GM12878 (cell line): ENCODE data around the gene GMPPA. TPM values are rescaled to one million over a fixed set of nuclear protein-coding genes. Genes with fewer than 3 reads are reported as not detected.

ENCODE experiments used
- ATAC-seq: fragments of 200-7000 bp; cut with Tn5 transposase; 3 replicates; pipeline ENCODE4 v1.9.1; 2020; ENCODE audit warnings: mild to moderate bottlenecking, moderate library complexity
- BruUV-seq: library from RNA; stranded (reverse); fragments of 400-500 nt; replicated peaks from 2 replicates; lab custom pipeline; 2021; lab: Mats Ljungman, UMichigan
- CTCF ChIA-PET: fragments of 300-600 bp; sonication (Branson Sonifier 250); formaldehyde crosslinking; extraction: SDS; loops from one replicate; lab custom pipeline; 2021; ENCODE audit warnings: inconsistent platforms; lab: Yijun Ruan, JAX
- POLR2A ChIA-PET: fragments of 350-600 bp; formaldehyde crosslinking; extraction: SDS; loops from one replicate; lab custom pipeline; 2021; ENCODE audit warnings: inconsistent platforms; lab: Charles Lee
- RAD21 ChIA-PET: fragments of 300-600 bp; sonication (Branson Sonifier 250); formaldehyde crosslinking; loops from one replicate; lab custom pipeline; 2023; ENCODE audit warnings: antibody characterized with exemption; ENCODE audit not compliant: unreplicated experiment; lab: Charles Lee
- SMC1A ChIA-PET: fragments of 300-600 bp; sonication (Branson Sonifier 250); formaldehyde crosslinking; loops from one replicate; lab custom pipeline; 2023; ENCODE audit not compliant: unreplicated experiment, uncharacterized antibody; lab: Charles Lee
- DNase-seq: peaks from one replicate; pipeline ENCODE4 v3.0.0-alpha.2; 2011; ENCODE audit warnings: low read depth, low spot score
- FAIRE-seq: peaks from 3 replicates; lab custom pipeline; 2011; peaks lifted over from hg19 to GRCh38; lab: Jason Lieb, UNC
- H2AFZ ChIP-seq: 2 replicates; pipeline ENCODE4 v1.6.0; 2011; ENCODE audit warnings: low read depth, low read length, control low read depth; ENCODE audit not compliant: control insufficient read depth
- H3K27ac ChIP-seq: 2 replicates; pipeline ENCODE4 v1.5.1; 2011; ENCODE audit warnings: control low read depth; ENCODE audit not compliant: control insufficient read depth, insufficient read depth
- H3K27me3 ChIP-seq, 2 experiments: replicated peaks in 1 of 2; 2 replicates each; pipeline versions ENCODE4 v1.6.0 to v1.6.1; 2011; ENCODE audit warnings: low read length in 1 of 2; ENCODE audit not compliant: control insufficient read depth in 2 of 2, insufficient read depth in 2 of 2
- H3K36me3 ChIP-seq, 2 experiments: 2 replicates each; pipeline ENCODE4 v1.5.1; 2011; ENCODE audit warnings: low read length in 1 of 2; ENCODE audit not compliant: control insufficient read depth in 2 of 2, insufficient read depth in 2 of 2
- H3K4me1 ChIP-seq: 2 replicates; pipeline ENCODE4 v1.6.1; 2011; ENCODE audit warnings: mild to moderate bottlenecking, low read length, moderate library complexity, mixed read lengths; ENCODE audit not compliant: control insufficient read depth, insufficient read depth
- H3K4me2 ChIP-seq: 2 replicates; pipeline ENCODE4 v1.6.0; 2011; ENCODE audit warnings: control low read depth; ENCODE audit not compliant: control insufficient read depth, insufficient read depth
- H3K4me3 ChIP-seq: fragments of 200-600 bp; sonication (generic); 2 replicates; pipeline ENCODE4 v1.5.1; 2016
- H3K79me2 ChIP-seq: 2 replicates; pipeline ENCODE4 v1.6.0; 2011; ENCODE audit warnings: low read length; ENCODE audit not compliant: control insufficient read depth, insufficient read depth
- H3K9ac ChIP-seq: 2 replicates; pipeline ENCODE4 v1.8.0; 2011; ENCODE audit warnings: low read length, control low read depth, mixed read lengths; ENCODE audit not compliant: control insufficient read depth, insufficient read depth
- H3K9me3 ChIP-seq: replicated peaks from 3 replicates; pipeline ENCODE4 v1.5.1; 2011; ENCODE audit warnings: mild to moderate bottlenecking, low read length; ENCODE audit not compliant: control insufficient read depth, insufficient read depth
- H4K20me1 ChIP-seq: 2 replicates; pipeline ENCODE4 v1.6.0; 2011; ENCODE audit not compliant: control insufficient read depth, insufficient read depth
- ASH2L ChIP-seq: fragments of 300-600, 200-600 bp; sonication (generic); IDR thresholded peaks from 2 replicates; pipeline ENCODE4 v1.6.1; 2017; ENCODE audit warnings: low read depth, mild to moderate bottlenecking, borderline replicate concordance
- BRCA1 ChIP-seq: IDR thresholded peaks from 2 replicates; pipeline ENCODE4 v1.6.1; 2011; ENCODE audit warnings: low read depth, low read length, improper control_type of control experiment
- CBX5 ChIP-seq: sonication (generic); IDR thresholded peaks from 2 replicates; pipeline ENCODE4 v1.6.1; 2016; ENCODE audit warnings: low read depth, moderate library complexity, mild to moderate bottlenecking, inconsistent platforms
- CHD1 ChIP-seq: IDR thresholded peaks from 2 replicates; pipeline ENCODE4 v1.6.1; 2012; ENCODE audit warnings: low read depth, low read length, improper control_type of control experiment
- IRF4 ChIP-seq: IDR thresholded peaks from 2 replicates; pipeline ENCODE4 v1.6.1; 2011; ENCODE audit warnings: low read depth, low read length
- NFIC ChIP-seq: IDR thresholded peaks from 2 replicates; pipeline ENCODE4 v1.6.1; 2012; ENCODE audit warnings: low read depth, mild to moderate bottlenecking, inconsistent platforms, low read length, moderate library complexity
- NFXL1 ChIP-seq: fragments of 450-650 bp; IDR thresholded peaks from 2 replicates; pipeline ENCODE4 v1.6.1; 2017; ENCODE audit warnings: antibody characterized with exemption, mild to moderate bottlenecking, borderline replicate concordance
- NFYA ChIP-seq: IDR thresholded peaks from 2 replicates; pipeline ENCODE4 v1.6.1; 2011; ENCODE audit warnings: low read depth, mild to moderate bottlenecking, low read length, improper control_type of control experiment, borderline replicate concordance
- NR2C2 ChIP-seq: IDR thresholded peaks from 2 replicates; pipeline ENCODE4 v1.6.1; 2011; ENCODE audit warnings: borderline replicate concordance, low read depth; ENCODE audit not compliant: control insufficient read depth, insufficient read length
- RUNX3 ChIP-seq: IDR thresholded peaks from 2 replicates; pipeline ENCODE4 v1.6.1; 2012; ENCODE audit warnings: low read length, inconsistent platforms
- SKIL ChIP-seq: fragments of 450-650 bp; IDR thresholded peaks from 2 replicates; pipeline ENCODE4 v1.6.1; 2017; ENCODE audit warnings: mild to moderate bottlenecking, low read depth, inconsistent platforms; ENCODE audit not compliant: poor library complexity, severe bottlenecking
- SMAD1 ChIP-seq: fragments of 450-650 bp; IDR thresholded peaks from 2 replicates; pipeline ENCODE4 v1.6.1; 2018; ENCODE audit warnings: mild to moderate bottlenecking, low read depth; ENCODE audit not compliant: partially characterized antibody
- SMAD5 ChIP-seq: IDR thresholded peaks from 2 replicates; pipeline ENCODE4 v1.6.1; 2016; ENCODE audit warnings: antibody characterized with exemption, low read depth
- SREBF1 ChIP-seq: IDR thresholded peaks from 2 replicates; pipeline ENCODE4 v1.6.1; 2012; ENCODE audit warnings: mild to moderate bottlenecking, low read length
- YBX1 ChIP-seq: fragments of 450-650 bp; IDR thresholded peaks from 2 replicates; pipeline ENCODE4 v1.6.1; 2016; ENCODE audit warnings: antibody characterized with exemption
- WGBS: methylation state at CpG from one replicate; pipeline ENCODE4 v1.1.6; 2016; ENCODE audit warnings: low lambda C conversion rate; ENCODE audit not compliant: insufficient replicate concordance, insufficient coverage; ENCODE audit errors: missing lambda C conversion rate; 5-methylcytosine and 5-hydroxymethylcytosine counted together
- in situ Hi-C: fragments of 300-500 bp; cut with MboI; formaldehyde crosslinking; loops from 9 replicates; pipeline ENCODE4 v1.14.3; 2018; ENCODE audit warnings: mixed read lengths
- intact Hi-C: fragments of 100-400 bp; cut with micrococcal nuclease; formaldehyde crosslinking; loops from one replicate; pipeline ENCODE4 v1.14.2; 2022; ENCODE audit not compliant: unreplicated experiment
- polyA plus RNA-seq, 11 experiments: library from polyadenylated mRNA; depleted of rRNA in 4 of 11; unstranded in 6 of 11; stranded (reverse) in 5 of 11; fragments of >200 nt; fragmentation: Nextera tagmentation in 4 of 11; fragmentation: Illumina TruSeq in 1 of 11; extraction: Ambion mirVana in 4 of 11; extraction: Trizol in 1 of 11; gene quantifications; 1 replicate in 1 of 11; 2 replicates in 10 of 11; pipeline versions ENCODE4 v1.2.1 to v1.2.3, GENCODE V29; 2011 to 2016; ENCODE audit warnings: inconsistent platforms in 2 of 11, missing spikeins in 2 of 11, low read depth in 1 of 11
- total RNA-seq, 4 experiments: library from RNA; depleted of rRNA in 3 of 4; stranded (reverse); fragments of >200 nt in 3 of 4; fragmentation: Illumina TruSeq in 1 of 4; extraction: Trizol in 1 of 4; gene quantifications; 2 replicates each; pipeline versions ENCODE4 v1.2.1 to v1.2.3, GENCODE V29; 2013 to 2021
- TF ChIP-seq, protein P1 (sequence below): fragments of 450-650 bp; formaldehyde crosslinking; IDR thresholded peaks from 2 replicates; pipeline ENCODE4 v1.4.0; 2020; ENCODE audit warnings: mild to moderate bottlenecking, moderate library complexity

The GMPPA gene
- total and polyA plus RNA-seq, 10 of the 15 experiments (the other 5 are each of a cell fraction or from before 2014, with no cell fraction given): 1.9 to 83.2 (median 45.0) TPM

DNA sequence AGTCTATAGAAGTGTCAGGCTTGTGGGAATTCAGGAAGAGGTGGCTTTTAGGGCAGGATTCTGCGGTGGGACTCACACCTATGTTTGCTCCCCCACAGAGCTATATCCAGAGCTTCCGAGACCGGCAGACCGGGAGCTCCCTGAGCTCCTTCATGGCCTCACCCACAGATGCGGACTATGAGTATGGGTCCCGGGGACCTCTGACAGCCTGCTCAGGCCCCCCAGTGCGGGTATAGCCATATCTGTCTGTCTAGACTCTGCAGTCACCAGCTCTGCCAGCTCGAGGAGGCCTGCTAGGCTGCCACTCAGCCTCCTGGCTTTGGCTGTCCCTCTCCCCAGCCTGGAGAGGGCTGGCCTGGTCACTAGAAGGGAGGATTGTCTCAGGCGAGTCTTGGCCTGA, 50.9 kb downstream of the GMPPA start:
- H3K27me3 ChIP-seq: peaks cover 8% of the 10 kb centered on the region in 2 experiments
- H3K4me1 ChIP-seq: no peaks in the 10 kb centered on the region; the same call in 1 of the 2 replicates
- in situ Hi-C loops (no loop called here), intact Hi-C loops (no loop called here)
- no TSS peak for BruUV-seq
- H3K9me3 ChIP-seq: no peaks in the 10 kb centered on the region; the same call in 2 of the 3 replicates
- H3K27ac ChIP-seq: no peak overlapping the region
- 32% methylated on average over 9 of the region's 9 CpGs for WGBS
- no peak overlapping the region for H3K4me2 ChIP-seq
- H3K4me3 ChIP-seq: no peak overlapping the region
- ChIA-PET POLR2A (no interaction called here), RAD21 (no interaction called here), CTCF (interaction anchor here (2.2 kb wide), 1 partner anchor 11 kb away, joined by 6 read pairs; no protein-coding TSS in a partner anchor), SMC1A (no interaction called here)
- no peak for DNase-seq
- no peaks in the 10 kb centered on the region for H3K36me3 ChIP-seq
- no peak overlapping the region for H2AFZ ChIP-seq
- H3K79me2 ChIP-seq: no peaks in the 10 kb centered on the region
- H3K9ac ChIP-seq: no peak overlapping the region
- no peak for FAIRE-seq
- ATAC-seq: no peak
- no peaks in the 10 kb centered on the region; the same call in 1 of the 2 replicates for H4K20me1 ChIP-seq
- TF ChIP-seq NR2C2: no peak
- TF ChIP-seq NFYA: no peak
- TF ChIP-seq YBX1: no peak
- no peak for TF ChIP-seq NFIC
- TF ChIP-seq, protein P1, sequence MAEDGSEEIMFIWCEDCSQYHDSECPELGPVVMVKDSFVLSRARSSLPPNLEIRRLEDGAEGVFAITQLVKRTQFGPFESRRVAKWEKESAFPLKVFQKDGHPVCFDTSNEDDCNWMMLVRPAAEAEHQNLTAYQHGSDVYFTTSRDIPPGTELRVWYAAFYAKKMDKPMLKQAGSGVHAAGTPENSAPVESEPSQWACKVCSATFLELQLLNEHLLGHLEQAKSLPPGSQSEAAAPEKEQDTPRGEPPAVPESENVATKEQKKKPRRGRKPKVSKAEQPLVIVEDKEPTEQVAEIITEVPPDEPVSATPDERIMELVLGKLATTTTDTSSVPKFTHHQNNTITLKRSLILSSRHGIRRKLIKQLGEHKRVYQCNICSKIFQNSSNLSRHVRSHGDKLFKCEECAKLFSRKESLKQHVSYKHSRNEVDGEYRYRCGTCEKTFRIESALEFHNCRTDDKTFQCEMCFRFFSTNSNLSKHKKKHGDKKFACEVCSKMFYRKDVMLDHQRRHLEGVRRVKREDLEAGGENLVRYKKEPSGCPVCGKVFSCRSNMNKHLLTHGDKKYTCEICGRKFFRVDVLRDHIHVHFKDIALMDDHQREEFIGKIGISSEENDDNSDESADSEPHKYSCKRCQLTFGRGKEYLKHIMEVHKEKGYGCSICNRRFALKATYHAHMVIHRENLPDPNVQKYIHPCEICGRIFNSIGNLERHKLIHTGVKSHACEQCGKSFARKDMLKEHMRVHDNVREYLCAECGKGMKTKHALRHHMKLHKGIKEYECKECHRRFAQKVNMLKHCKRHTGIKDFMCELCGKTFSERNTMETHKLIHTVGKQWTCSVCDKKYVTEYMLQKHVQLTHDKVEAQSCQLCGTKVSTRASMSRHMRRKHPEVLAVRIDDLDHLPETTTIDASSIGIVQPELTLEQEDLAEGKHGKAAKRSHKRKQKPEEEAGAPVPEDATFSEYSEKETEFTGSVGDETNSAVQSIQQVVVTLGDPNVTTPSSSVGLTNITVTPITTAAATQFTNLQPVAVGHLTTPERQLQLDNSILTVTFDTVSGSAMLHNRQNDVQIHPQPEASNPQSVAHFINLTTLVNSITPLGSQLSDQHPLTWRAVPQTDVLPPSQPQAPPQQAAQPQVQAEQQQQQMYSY (CRISPR knock-in tag): no peak
- TF ChIP-seq SMAD5: no peak
- TF ChIP-seq BRCA1: no peak
- no peak for TF ChIP-seq CBX5
- no peak for TF ChIP-seq CHD1
- TF ChIP-seq NFXL1: no peak
- TF ChIP-seq SMAD1: no peak
- no peak for TF ChIP-seq ASH2L
- no peak for TF ChIP-seq SREBF1
- TF ChIP-seq IRF4: no peak
- no peak for TF ChIP-seq RUNX3
- TF ChIP-seq SKIL: no peak
